PC-3 (cell line): Measurements from ENCODE around the gene TRIM56. TPM values are rescaled to one million over a fixed set of nuclear protein-coding genes. Genes with fewer than 3 reads are reported as not detected.
"Not testable (repeated sequence)": the region's sequence is repeated elsewhere in the genome, so short reads cannot be mapped to it uniquely, and the experiment has no call there.

ENCODE experiments used
- ATAC-seq: fragments of 200-7000 bp; cut with Tn5 transposase; 2 replicates; pipeline ENCODE4 v1.9.1; 2020; ENCODE audit warnings: mild to moderate bottlenecking, moderate library complexity
- BruUV-seq: library from RNA; stranded (reverse); fragments of 400-500 nt; replicated peaks from 2 replicates; lab custom pipeline; 2021; lab: Mats Ljungman, UMichigan
- CTCF ChIA-PET: fragments of 300-600 bp; sonication (Branson Sonifier 250); formaldehyde crosslinking; loops from one replicate; lab custom pipeline; 2022; ENCODE audit warnings: antibody characterized with exemption; lab: Charles Lee
- POLR2A ChIA-PET: fragments of 300-600 bp; sonication (Branson Sonifier 250); formaldehyde crosslinking; loops from one replicate; lab custom pipeline; 2022; ENCODE audit warnings: antibody characterized with exemption; ENCODE audit not compliant: unreplicated experiment; lab: Charles Lee
- DNase-seq: peaks from one replicate; pipeline ENCODE4 v3.0.0-alpha.2; 2015
- H2AFZ ChIP-seq: fragments of 300-600 bp; sonication (generic); 2 replicates; pipeline ENCODE4 v1.6.0; 2016; ENCODE audit warnings: antibody characterized with exemption, low read length
- H3F3A ChIP-seq: fragments of 300-600 bp; sonication (generic); one replicate; pipeline ENCODE4 v1.6.0; 2017; ENCODE audit warnings: antibody characterized with exemption, low read length, control low read depth, mild to moderate bottlenecking; ENCODE audit not compliant: unreplicated experiment
- H3K27ac ChIP-seq: fragments of 300-600 bp; sonication (generic); 2 replicates; pipeline ENCODE4 v1.5.1; 2016; ENCODE audit warnings: mild to moderate bottlenecking, low read length
- H3K27me3 ChIP-seq: fragments of 300-600 bp; sonication (generic); 2 replicates; pipeline ENCODE4 v1.6.1; 2016; ENCODE audit warnings: low read length, mixed read lengths
- H3K36me3 ChIP-seq: fragments of 300-600 bp; sonication (generic); 2 replicates; pipeline ENCODE4 v1.6.1; 2016; ENCODE audit warnings: low read depth, mixed run types, low read length, mixed read lengths
- H3K4me1 ChIP-seq: fragments of 300-600 bp; sonication (generic); 2 replicates; pipeline ENCODE4 v1.5.1; 2016; ENCODE audit warnings: low read length; ENCODE audit not compliant: insufficient read depth
- H3K4me2 ChIP-seq: fragments of 300-600 bp; sonication (generic); 2 replicates; pipeline ENCODE4 v1.6.0; 2016; ENCODE audit warnings: low read length
- H3K4me3 ChIP-seq: fragments of 300-600 bp; sonication (generic); 2 replicates; pipeline ENCODE4 v1.5.1; 2016; ENCODE audit warnings: mild to moderate bottlenecking, low read length, mixed read lengths
- H3K79me2 ChIP-seq: fragments of 300-600 bp; sonication (generic); 2 replicates; pipeline ENCODE4 v1.6.1; 2017; ENCODE audit warnings: low read length, mixed read lengths
- H3K9ac ChIP-seq: fragments of 300-600 bp; sonication (generic); 2 replicates; pipeline ENCODE4 v1.6.0; 2016; ENCODE audit warnings: mild to moderate bottlenecking, low read length
- H3K9me2 ChIP-seq: fragments of 300-600 bp; sonication (generic); replicated peaks from 2 replicates; pipeline ENCODE4 v1.6.1; 2016; ENCODE audit warnings: mixed run types, low read length, mixed read lengths
- H3K9me3 ChIP-seq: fragments of 300-600 bp; sonication (generic); 2 replicates; pipeline ENCODE4 v1.6.1; 2016; ENCODE audit warnings: low read length, mixed read lengths
- H4K20me1 ChIP-seq: fragments of 300-600 bp; sonication (generic); 2 replicates; pipeline ENCODE4 v1.6.1; 2016; ENCODE audit warnings: low read length, mixed read lengths
- EZH2 ChIP-seq: fragments of 300-600 bp; sonication (generic); IDR thresholded peaks from one replicate; pipeline ENCODE4 v1.6.1; 2017; ENCODE audit warnings: antibody characterized with exemption, mild to moderate bottlenecking, low read length; ENCODE audit not compliant: unreplicated experiment
- EZH2phosphoT487 ChIP-seq: fragments of 300-600 bp; sonication (generic); IDR thresholded peaks from 2 replicates; pipeline ENCODE4 v1.6.1; 2018; ENCODE audit warnings: mild to moderate bottlenecking, antibody characterized with exemption, low read length, borderline replicate concordance
- intact Hi-C: fragments of 100-400 bp; cut with micrococcal nuclease; formaldehyde crosslinking; loops from 2 replicates; pipeline ENCODE4 v1.9.0; 2023
- total RNA-seq: library from RNA; depleted of rRNA; stranded (reverse); fragments of >200 nt; gene quantifications from 2 replicates; pipeline ENCODE4 v1.2.3, GENCODE V29; 2014
- TF ChIP-seq, protein P1 (sequence below): fragments of 300-600 bp; sonication (generic); conservative IDR thresholded peaks from 2 replicates; pipeline ENCODE4 v1.5.1; 2017; ENCODE audit warnings: antibody characterized with exemption, low read depth, mild to moderate bottlenecking, low read length

TRIM56 gene
- total RNA-seq, 1 experiment from 2014 or later: 10.6 TPM

- no peak overlapping the region for H3K9ac ChIP-seq
- no TSS peak for BruUV-seq
- ATAC-seq: no peak
- TF ChIP-seq EZH2phosphoT487 (no peak), EZH2 (no peak)
- TF ChIP-seq, protein P1, sequence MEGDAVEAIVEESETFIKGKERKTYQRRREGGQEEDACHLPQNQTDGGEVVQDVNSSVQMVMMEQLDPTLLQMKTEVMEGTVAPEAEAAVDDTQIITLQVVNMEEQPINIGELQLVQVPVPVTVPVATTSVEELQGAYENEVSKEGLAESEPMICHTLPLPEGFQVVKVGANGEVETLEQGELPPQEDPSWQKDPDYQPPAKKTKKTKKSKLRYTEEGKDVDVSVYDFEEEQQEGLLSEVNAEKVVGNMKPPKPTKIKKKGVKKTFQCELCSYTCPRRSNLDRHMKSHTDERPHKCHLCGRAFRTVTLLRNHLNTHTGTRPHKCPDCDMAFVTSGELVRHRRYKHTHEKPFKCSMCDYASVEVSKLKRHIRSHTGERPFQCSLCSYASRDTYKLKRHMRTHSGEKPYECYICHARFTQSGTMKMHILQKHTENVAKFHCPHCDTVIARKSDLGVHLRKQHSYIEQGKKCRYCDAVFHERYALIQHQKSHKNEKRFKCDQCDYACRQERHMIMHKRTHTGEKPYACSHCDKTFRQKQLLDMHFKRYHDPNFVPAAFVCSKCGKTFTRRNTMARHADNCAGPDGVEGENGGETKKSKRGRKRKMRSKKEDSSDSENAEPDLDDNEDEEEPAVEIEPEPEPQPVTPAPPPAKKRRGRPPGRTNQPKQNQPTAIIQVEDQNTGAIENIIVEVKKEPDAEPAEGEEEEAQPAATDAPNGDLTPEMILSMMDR: no peak
- ChIA-PET CTCF (no interaction called here), POLR2A (interaction anchor here (0.6 kb wide), 1 partner anchor 10 kb away, joined by 3 read pairs; no protein-coding TSS in a partner anchor)
- H3K27ac ChIP-seq: no peak overlapping the region
- no peak overlapping the region for H2AFZ ChIP-seq
- peaks cover 31% of the 10 kb centered on the region for H3K4me1 ChIP-seq
- H3K4me2 ChIP-seq: no peak overlapping the region
- DNase-seq: no peak
- intact Hi-C loops: no loop called here
- H3K9me3 ChIP-seq: no peaks in the 10 kb centered on the region
- no peak overlapping the region for H3K4me3 ChIP-seq
- H3F3A ChIP-seq: no peaks in the 10 kb centered on the region
- H3K36me3 ChIP-seq: no peaks in the 10 kb centered on the region
- no peaks in the 10 kb centered on the region for H4K20me1 ChIP-seq
- no peaks in the 10 kb centered on the region for H3K79me2 ChIP-seq
- H3K27me3 ChIP-seq: no peaks in the 10 kb centered on the region
- no peaks in the 10 kb centered on the region for H3K9me2 ChIP-seq
Observed at GRCh38 chr7:101118856-101119255, 33.6 kb downstream of the TRIM56 start.

GRCh38 chr7:101119876-101120275 lies 34.6 kb downstream of the TRIM56 start:
- Histone ChIP-seq H3K79me2 (no peaks in the 10 kb centered on the region), H4K20me1 (no peaks in the 10 kb centered on the region), H2AFZ (no peak overlapping the region), H3K9me2 (no peaks in the 10 kb centered on the region), H3K9me3 (no peaks in the 10 kb centered on the region), H3K36me3 (no peaks in the 10 kb centered on the region), H3F3A (no peaks in the 10 kb centered on the region), H3K27me3 (no peaks in the 10 kb centered on the region), H3K9ac (no peak overlapping the region), H3K4me3 (no peak overlapping the region), H3K4me2 (no peak overlapping the region), H3K27ac (no peak overlapping the region), H3K4me1 (peaks cover 32% of the 10 kb centered on the region)
- intact Hi-C loops: no loop called here
- BruUV-seq: no TSS peak
- DNase-seq: no peak
- CTCF ChIA-PET: no interaction called here
- POLR2A ChIA-PET: interaction anchor here (0.6 kb wide), 1 partner anchor 24 kb away, joined by 8 read pairs; no protein-coding TSS in a partner anchor
- TF ChIP-seq EZH2 (no peak), EZH2phosphoT487 (no peak)
- ATAC-seq: no peak

GRCh38 chr7:101120315-101120714 lies 35.0 kb downstream of the TRIM56 start:
- Histone ChIP-seq H3K27me3 (no peaks in the 10 kb centered on the region), H3K27ac (no peak overlapping the region), H3K9ac (no peak overlapping the region), H3K9me2 (no peaks in the 10 kb centered on the region), H3K79me2 (no peaks in the 10 kb centered on the region), H3K9me3 (no peaks in the 10 kb centered on the region), H3K36me3 (no peaks in the 10 kb centered on the region), H2AFZ (no peak overlapping the region), H3K4me2 (no peak overlapping the region), H4K20me1 (no peaks in the 10 kb centered on the region), H3K4me3 (no peak overlapping the region), H3F3A (no peaks in the 10 kb centered on the region), H3K4me1 (peaks cover 33% of the 10 kb centered on the region)
- TF ChIP-seq, protein P1: no peak
- TF ChIP-seq EZH2phosphoT487 (no peak), EZH2 (no peak)
- intact Hi-C loops: no loop called here
- BruUV-seq: no TSS peak
- ChIA-PET POLR2A (no interaction called here), CTCF (no interaction called here)
- DNase-seq (no peak), ATAC-seq (no peak)

DNA sequence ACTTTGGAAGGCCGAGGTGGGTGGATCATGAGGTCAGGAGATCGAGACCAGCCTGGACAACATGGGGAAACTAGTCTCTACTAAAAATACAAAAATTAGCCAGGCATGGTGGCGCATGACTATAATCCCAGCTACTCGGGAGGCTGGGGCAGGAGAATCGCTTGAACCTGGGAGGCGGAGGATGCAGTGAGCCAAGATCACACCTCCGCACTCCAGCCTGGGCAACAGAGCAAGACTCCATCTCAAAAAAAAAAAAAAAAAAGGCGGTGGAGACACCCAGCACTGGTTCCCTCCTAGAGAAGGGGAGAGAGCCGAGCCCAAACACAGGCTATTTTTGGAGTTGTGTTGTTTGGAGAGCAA lies 36.3 kb downstream of the TRIM56 start:
- peak overlapping the region; percentile 80 for H3K4me2 ChIP-seq
- H3K36me3 ChIP-seq, H3K4me3 ChIP-seq, DNase-seq, H4K20me1 ChIP-seq, ATAC-seq, H3F3A ChIP-seq, H3K9me2 ChIP-seq, H3K9me3 ChIP-seq, H3K27me3 ChIP-seq, intact Hi-C loops, H3K79me2 ChIP-seq: not testable (repeated sequence)
- H3K27ac ChIP-seq: peak overlapping the region; percentile 76
- H3K4me1 ChIP-seq: peaks cover 41% of the 10 kb centered on the region
- TSS peak; percentile 23 for BruUV-seq
- ChIA-PET POLR2A (interaction anchor here (0.6 kb wide), 2 partner anchors 13 to 534 kb away, joined by 3 to 6 read pairs; no protein-coding TSS in a partner anchor), CTCF (interaction anchor here (0.6 kb wide), 1 partner anchor 37 kb away, joined by 3 read pairs; no protein-coding TSS in a partner anchor)
- H2AFZ ChIP-seq: peak overlapping the region; percentile 90
- H3K9ac ChIP-seq: peak overlapping the region; percentile 59; the same call in 1 of the 2 replicates
